Measurements from ENCODE around the gene TMEM86A.
A peak's percentile ranks its signal among the peaks of the same experiment; 100 is the strongest.

Gene TMEM86A

GRCh38 chr11:18700872-18701271 lies 2.3 kb downstream of the TMEM86A start:
- no peak for DNase-seq

- DNase-seq, result no peak
Observed at GRCh38 chr11:18701614-18702216, 3.1 kb downstream of the TMEM86A start.

- DNase-seq, result no peak
Observed at GRCh38 chr11:18703001-18703763, 4.6 kb downstream of the TMEM86A start.

- no peak for DNase-seq
Observed at GRCh38 chr11:18704045-18704645, 5.6 kb downstream of the TMEM86A start.

GRCh38 chr11:18704698-18705097 lies 6.1 kb downstream of the TMEM86A start:
- peak; percentile 41 for DNase-seq

- peak; percentile 10 for DNase-seq
Observed at GRCh38 chr11:18705651-18706281, 7.2 kb downstream of the TMEM86A start.

- DNase-seq, result no peak
Observed at GRCh38 chr11:18706330-18707243, 8.0 kb downstream of the TMEM86A start.

GRCh38 chr11:18707811-18708340 lies 9.3 kb downstream of the TMEM86A start:
- no peak for DNase-seq

GRCh38 chr11:18709414-18709813 lies 10.8 kb downstream of the TMEM86A start:
- no peak for DNase-seq

- DNase-seq, result no peak
Observed at GRCh38 chr11:18710545-18710944, 12.0 kb downstream of the TMEM86A start.

GRCh38 chr11:18713646-18714442 lies 15.3 kb downstream of the TMEM86A start:
- no peak for DNase-seq

- no peak for DNase-seq
Observed at GRCh38 chr11:18714443-18714780, 15.8 kb downstream of the TMEM86A start.

- no peak for DNase-seq
Observed at GRCh38 chr11:18715476-18715875, 16.9 kb downstream of the TMEM86A start.

GRCh38 chr11:18720091-18720807 lies 21.7 kb downstream of the TMEM86A start:
- DNase-seq, result no peak

- DNase-seq, result peak; percentile 62
Observed at GRCh38 chr11:18720808-18721560, 22.4 kb downstream of the TMEM86A start.

GRCh38 chr11:18721561-18722292 lies 23.1 kb downstream of the TMEM86A start:
- DNase-seq, result peak; percentile 15

- DNase-seq, result no peak
Observed at GRCh38 chr11:18722293-18722637, 23.7 kb downstream of the TMEM86A start.

GRCh38 chr11:18723991-18724390 lies 25.4 kb downstream of the TMEM86A start:
- no peak for DNase-seq

- no peak for DNase-seq
Observed at GRCh38 chr11:18726040-18726439, 27.5 kb downstream of the TMEM86A start, which contains the start of gene IGSF22. TSS of gene IGSF22 (minus strand) at chr11:18726188. CDS start at chr11:18724236, 1,952 bp downstream.

Measured in midbrain (tissue), 1 donor.